ENCODE measurements around the gene TTF2.

Gene TTF2

GRCh38 chr1:117070124-117070523 lies 10.0 kb downstream of the TTF2 start:
- Histone ChIP-seq H3K4me1 (ENCODE audit: control insufficient read depth, insufficient read depth, low read length) (peaks cover 4% of the 10 kb centered on the region), H3K9me3 (ENCODE audit: control insufficient read depth, low read length) (no peaks in the 10 kb centered on the region), H3K9ac (ENCODE audit: low read length) (no peak overlapping the region), H3K36me3 (ENCODE audit: control insufficient read depth, insufficient read depth, low read length) (no peaks in the 10 kb centered on the region), H3K4me3 (ENCODE audit: low read length) (no peak overlapping the region), H3K27me3 (ENCODE audit: control insufficient read depth, insufficient read depth, low read length) (no peaks in the 10 kb centered on the region)

GRCh38 chr1:117076648-117077047 lies 16.5 kb downstream of the TTF2 start:
- H3K36me3 ChIP-seq (ENCODE audit: control insufficient read depth, insufficient read depth, low read length) = peaks cover 3% of the 10 kb centered on the region
- no peaks in the 10 kb centered on the region for H3K9me3 ChIP-seq (ENCODE audit: control insufficient read depth, low read length)
- H3K4me3 ChIP-seq (ENCODE audit: low read length) = no peak overlapping the region
- H3K9ac ChIP-seq (ENCODE audit: low read length) = no peak overlapping the region
- peaks cover 4% of the 10 kb centered on the region for H3K4me1 ChIP-seq (ENCODE audit: control insufficient read depth, insufficient read depth, low read length)
- H3K27me3 ChIP-seq (ENCODE audit: control insufficient read depth, insufficient read depth, low read length) = no peaks in the 10 kb centered on the region

GRCh38 chr1:117077267-117077666 lies 17.1 kb downstream of the TTF2 start:
- Histone ChIP-seq H3K4me1 (ENCODE audit: control insufficient read depth, insufficient read depth, low read length) (no peaks in the 10 kb centered on the region), H3K36me3 (ENCODE audit: control insufficient read depth, insufficient read depth, low read length) (peaks cover 3% of the 10 kb centered on the region), H3K27me3 (ENCODE audit: control insufficient read depth, insufficient read depth, low read length) (no peaks in the 10 kb centered on the region), H3K4me3 (ENCODE audit: low read length) (no peak overlapping the region), H3K9me3 (ENCODE audit: control insufficient read depth, low read length) (no peaks in the 10 kb centered on the region), H3K9ac (ENCODE audit: low read length) (no peak overlapping the region)

- H3K27me3 ChIP-seq (ENCODE audit: control insufficient read depth, insufficient read depth, low read length) = no peaks in the 10 kb centered on the region
- H3K36me3 ChIP-seq (ENCODE audit: control insufficient read depth, insufficient read depth, low read length) = peaks cover 3% of the 10 kb centered on the region
- no peaks in the 10 kb centered on the region for H3K9me3 ChIP-seq (ENCODE audit: control insufficient read depth, low read length)
- H3K9ac ChIP-seq (ENCODE audit: low read length) = no peak overlapping the region
- no peaks in the 10 kb centered on the region for H3K4me1 ChIP-seq (ENCODE audit: control insufficient read depth, insufficient read depth, low read length)
- no peak overlapping the region for H3K4me3 ChIP-seq (ENCODE audit: low read length)
Measured at GRCh38 chr1:117079737-117080136, 19.6 kb downstream of the TTF2 start.

GRCh38 chr1:117084231-117084630 lies 24.1 kb downstream of the TTF2 start:
- H3K4me1 ChIP-seq (ENCODE audit: control insufficient read depth, insufficient read depth, low read length) = no peaks in the 10 kb centered on the region
- H3K9ac ChIP-seq (ENCODE audit: low read length) = no peak overlapping the region
- H3K27me3 ChIP-seq (ENCODE audit: control insufficient read depth, insufficient read depth, low read length) = no peaks in the 10 kb centered on the region
- no peaks in the 10 kb centered on the region for H3K9me3 ChIP-seq (ENCODE audit: control insufficient read depth, low read length)
- H3K4me3 ChIP-seq (ENCODE audit: low read length) = no peak overlapping the region
- H3K36me3 ChIP-seq (ENCODE audit: control insufficient read depth, insufficient read depth, low read length) = no peaks in the 10 kb centered on the region

DNA sequence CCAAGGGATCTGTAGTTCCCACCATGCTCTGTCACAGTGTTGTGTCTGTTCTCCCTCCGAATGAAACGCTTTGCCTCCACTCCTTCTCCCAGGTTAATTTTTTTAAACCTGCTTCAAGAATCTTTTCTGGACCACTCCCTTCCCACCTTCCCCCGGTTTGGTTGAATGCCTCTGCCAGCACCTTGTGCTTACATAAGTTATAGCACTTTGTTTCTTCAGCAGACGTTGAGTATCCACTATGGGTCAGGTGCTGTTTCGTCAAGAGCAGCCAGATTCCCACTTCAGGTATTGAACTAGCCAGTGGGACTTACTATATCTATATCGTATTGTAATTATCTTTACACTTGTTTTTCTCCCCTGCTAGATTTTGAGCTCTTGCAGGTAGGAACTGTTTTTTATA lies 27.6 kb downstream of the TTF2 start:
- H3K27me3 ChIP-seq (ENCODE audit: control insufficient read depth, insufficient read depth, low read length) = no peaks in the 10 kb centered on the region
- H3K36me3 ChIP-seq (ENCODE audit: control insufficient read depth, insufficient read depth, low read length) = no peaks in the 10 kb centered on the region
- no peaks in the 10 kb centered on the region for H3K4me1 ChIP-seq (ENCODE audit: control insufficient read depth, insufficient read depth, low read length)
- H3K4me3 ChIP-seq (ENCODE audit: low read length) = no peak overlapping the region
- no peak overlapping the region for H3K9ac ChIP-seq (ENCODE audit: low read length)
- H3K9me3 ChIP-seq (ENCODE audit: control insufficient read depth, low read length) = no peaks in the 10 kb centered on the region

DNA sequence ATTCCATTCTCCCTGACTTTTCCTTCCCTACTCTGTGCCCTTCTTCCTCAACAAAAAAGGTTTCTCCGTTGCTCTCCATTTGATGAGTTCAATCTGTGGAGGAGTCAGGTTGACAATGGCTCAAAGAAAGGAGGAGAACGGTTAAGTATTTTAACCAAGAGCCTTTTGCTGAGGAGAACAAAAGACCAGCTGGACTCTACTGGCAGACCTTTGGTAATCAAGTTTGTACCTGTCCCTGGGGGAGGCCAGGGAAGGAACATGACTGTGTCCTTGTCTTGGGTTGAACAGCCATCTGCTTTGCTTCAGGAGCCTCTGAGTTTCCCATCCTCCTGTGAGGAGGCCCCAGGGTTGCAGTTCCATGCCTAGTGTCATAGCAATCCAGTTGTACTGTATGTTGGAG lies 29.9 kb downstream of the TTF2 start:
- peaks cover 4% of the 10 kb centered on the region for H3K4me1 ChIP-seq (ENCODE audit: control insufficient read depth, insufficient read depth, low read length)
- H3K36me3 ChIP-seq (ENCODE audit: control insufficient read depth, insufficient read depth, low read length) = no peaks in the 10 kb centered on the region
- no peaks in the 10 kb centered on the region for H3K9me3 ChIP-seq (ENCODE audit: control insufficient read depth, low read length)
- H3K27me3 ChIP-seq (ENCODE audit: control insufficient read depth, insufficient read depth, low read length) = no peaks in the 10 kb centered on the region
- no peak overlapping the region for H3K9ac ChIP-seq (ENCODE audit: low read length)
- no peak overlapping the region for H3K4me3 ChIP-seq (ENCODE audit: low read length)

- H3K9ac ChIP-seq (ENCODE audit: low read length) = no peak overlapping the region
- no peaks in the 10 kb centered on the region for H3K9me3 ChIP-seq (ENCODE audit: control insufficient read depth, low read length)
- H3K4me3 ChIP-seq (ENCODE audit: low read length) = no peak overlapping the region
- no peaks in the 10 kb centered on the region for H3K36me3 ChIP-seq (ENCODE audit: control insufficient read depth, insufficient read depth, low read length)
- H3K4me1 ChIP-seq (ENCODE audit: control insufficient read depth, insufficient read depth, low read length) = peaks cover 9% of the 10 kb centered on the region
- no peaks in the 10 kb centered on the region for H3K27me3 ChIP-seq (ENCODE audit: control insufficient read depth, insufficient read depth, low read length)
Measured at GRCh38 chr1:117092594-117092993, 32.5 kb downstream of the TTF2 start.

- H3K4me1 ChIP-seq (ENCODE audit: control insufficient read depth, insufficient read depth, low read length) = peaks cover 11% of the 10 kb centered on the region
- H3K27me3 ChIP-seq (ENCODE audit: control insufficient read depth, insufficient read depth, low read length) = no peaks in the 10 kb centered on the region
- no peak overlapping the region for H3K9ac ChIP-seq (ENCODE audit: low read length)
- no peaks in the 10 kb centered on the region for H3K9me3 ChIP-seq (ENCODE audit: control insufficient read depth, low read length)
- no peak overlapping the region for H3K4me3 ChIP-seq (ENCODE audit: low read length)
- H3K36me3 ChIP-seq (ENCODE audit: control insufficient read depth, insufficient read depth, low read length) = no peaks in the 10 kb centered on the region
Measured at GRCh38 chr1:117093091-117093534, 33.0 kb downstream of the TTF2 start.

DNA sequence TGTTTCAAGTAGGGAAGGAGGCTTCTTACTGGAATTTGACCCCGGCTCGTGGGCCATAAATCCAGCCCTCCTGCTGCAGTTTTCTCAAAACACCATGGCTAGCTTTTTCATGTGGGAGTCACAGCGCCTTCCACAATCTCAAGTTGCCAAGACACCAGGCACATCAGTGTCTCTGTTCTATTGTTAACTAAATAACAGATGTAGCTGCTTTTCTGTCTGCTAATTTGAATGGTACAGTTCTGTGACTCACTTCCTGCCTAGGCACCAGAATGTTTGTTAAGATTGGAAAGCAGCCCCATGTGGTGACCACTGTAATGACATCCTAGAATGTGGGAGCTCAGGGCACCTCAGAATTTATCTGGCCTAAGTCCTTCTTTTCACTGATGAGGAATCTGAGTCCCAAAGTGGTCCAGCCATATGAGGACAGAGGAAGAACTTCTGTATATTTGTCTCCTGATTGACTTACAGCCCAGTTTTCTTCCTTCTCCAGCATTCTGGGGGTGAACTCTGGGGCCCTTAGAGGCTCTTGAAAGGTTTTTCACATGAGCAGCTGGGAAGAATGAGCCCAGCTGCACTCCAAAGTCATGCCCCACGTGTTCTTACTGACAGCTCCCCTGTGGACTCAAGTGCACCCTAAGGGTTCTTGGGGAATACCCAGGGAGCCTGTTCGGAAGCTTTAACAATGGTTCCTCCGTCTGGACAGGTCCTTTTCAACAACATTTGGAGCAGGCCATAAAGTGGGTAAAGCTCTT lies 33.9 kb downstream of the TTF2 start:
- Histone ChIP-seq H3K4me1 (ENCODE audit: control insufficient read depth, insufficient read depth, low read length) (peaks cover 11% of the 10 kb centered on the region), H3K36me3 (ENCODE audit: control insufficient read depth, insufficient read depth, low read length) (no peaks in the 10 kb centered on the region), H3K27me3 (ENCODE audit: control insufficient read depth, insufficient read depth, low read length) (no peaks in the 10 kb centered on the region), H3K9ac (ENCODE audit: low read length) (no peak overlapping the region), H3K4me3 (ENCODE audit: low read length) (no peak overlapping the region), H3K9me3 (ENCODE audit: control insufficient read depth, low read length) (no peaks in the 10 kb centered on the region)

- H3K4me1 ChIP-seq (ENCODE audit: control insufficient read depth, insufficient read depth, low read length) = peaks cover 11% of the 10 kb centered on the region
Measured at GRCh38 chr1:117094841-117095604, 34.9 kb downstream of the TTF2 start.

DNA sequence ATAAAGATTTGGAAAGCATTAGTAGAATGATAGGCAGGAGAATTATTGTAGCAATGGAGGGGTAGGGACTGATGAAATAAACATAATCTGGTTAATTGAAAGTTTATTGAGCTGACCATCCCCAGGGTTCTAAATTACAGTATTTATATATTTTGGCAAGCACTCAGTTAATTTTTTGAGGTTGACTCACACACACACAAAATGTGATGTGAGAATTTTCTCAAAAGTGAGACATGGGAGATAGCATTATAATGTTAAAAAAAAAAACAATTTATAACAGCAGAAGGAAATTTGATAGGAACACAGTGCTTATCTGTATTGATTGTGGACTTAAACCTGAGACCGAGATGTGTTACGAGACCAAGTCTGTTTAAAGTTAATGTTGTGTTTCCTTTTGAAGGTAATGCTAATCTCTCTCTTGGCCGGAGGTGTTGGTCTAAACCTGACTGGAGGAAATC lies 36.9 kb downstream of the TTF2 start:
- no peaks in the 10 kb centered on the region for H3K27me3 ChIP-seq (ENCODE audit: control insufficient read depth, insufficient read depth, low read length)
- H3K4me1 ChIP-seq (ENCODE audit: control insufficient read depth, insufficient read depth, low read length) = peaks cover 11% of the 10 kb centered on the region
- H3K4me3 ChIP-seq (ENCODE audit: low read length) = no peak overlapping the region
- no peak overlapping the region for H3K9ac ChIP-seq (ENCODE audit: low read length)
- no peaks in the 10 kb centered on the region for H3K9me3 ChIP-seq (ENCODE audit: control insufficient read depth, low read length)
- no peaks in the 10 kb centered on the region for H3K36me3 ChIP-seq (ENCODE audit: control insufficient read depth, insufficient read depth, low read length)

More at GRCh38 chr1:117094841-117095604, 34.9 kb downstream of the TTF2 start:
- Histone ChIP-seq H3K4me3 (ENCODE audit: low read length) (no peak overlapping the region), H3K27me3 (ENCODE audit: control insufficient read depth, insufficient read depth, low read length) (no peaks in the 10 kb centered on the region), H3K9ac (ENCODE audit: low read length) (no peak overlapping the region), H3K36me3 (ENCODE audit: control insufficient read depth, insufficient read depth, low read length) (no peaks in the 10 kb centered on the region), H3K9me3 (ENCODE audit: control insufficient read depth, low read length) (no peaks in the 10 kb centered on the region)

Measured in mucosa of stomach (tissue), 1 donor.